ENCODE results near the gene FAM217B. TPM values are rescaled to one million over a fixed set of nuclear protein-coding genes. Genes with fewer than 3 reads are reported as not detected.

Gene FAM217B
- total RNA-seq, 1 donor from 2014 or later = 5.8 TPM

GRCh38 chr20:59983076-59983475 lies 42.9 kb downstream of the FAM217B start:
- Histone ChIP-seq H3K4me2 (no peak overlapping the region), H3K9me3 (ENCODE audit: low read depth) (no peaks in the 10 kb centered on the region), H3K36me3 (no peaks in the 10 kb centered on the region), H3K27me3 (no peaks in the 10 kb centered on the region), H3K9ac (no peak overlapping the region), H3K4me3 (no peak overlapping the region), H3K27ac (no peak overlapping the region), H2AFZ (replicated peaks) (no peak overlapping the region), H3F3A (ENCODE audit: low read depth) (no peaks in the 10 kb centered on the region), H4K20me1 (ENCODE audit: low read depth) (no peaks in the 10 kb centered on the region), H3K4me1 (no peaks in the 10 kb centered on the region), H3K79me2 (ENCODE audit: low read depth) (no peaks in the 10 kb centered on the region)
- Mint-ChIP-seq H3K27ac (no peak overlapping the region), H3K4me1 (peaks cover 3% of the 10 kb centered on the region), H3K36me3 (no peaks in the 10 kb centered on the region), H3K4me3 (no peak overlapping the region), H3K27me3 (ENCODE audit: insufficient read depth, low read depth) (peaks cover 2% of the 10 kb centered on the region), H3K9me3 (no peaks in the 10 kb centered on the region)
- DNase-seq (ENCODE audit: low spot score) = no peak
- no peak for TF ChIP-seq EZH2phosphoT487 (IDR thresholded peaks at IDR 0.05)
- TF ChIP-seq EZH2 (IDR thresholded peaks at IDR 0.05) = no peak
- TF ChIP-seq CTCF (IDR thresholded peaks at IDR 0.05) = no peak

GRCh38 chr20:59984541-59984940 lies 44.4 kb downstream of the FAM217B start:
- H3K27ac ChIP-seq = no peak overlapping the region
- H3K9me3 Mint-ChIP-seq = peaks cover 4% of the 10 kb centered on the region
- no peak overlapping the region for H3K9ac ChIP-seq
- no peaks in the 10 kb centered on the region for H3K9me3 ChIP-seq (ENCODE audit: low read depth)
- H3K79me2 ChIP-seq (ENCODE audit: low read depth) = no peaks in the 10 kb centered on the region
- no peaks in the 10 kb centered on the region for H3K27me3 ChIP-seq
- peaks cover 9% of the 10 kb centered on the region for H3K4me1 Mint-ChIP-seq
- no peaks in the 10 kb centered on the region for H3F3A ChIP-seq (ENCODE audit: low read depth)
- TF ChIP-seq EZH2 (IDR thresholded peaks at IDR 0.05) = no peak
- TF ChIP-seq CTCF (IDR thresholded peaks at IDR 0.05) = no peak
- no peak for TF ChIP-seq EZH2phosphoT487 (IDR thresholded peaks at IDR 0.05)
- H3K4me2 ChIP-seq = no peak overlapping the region
- H3K4me3 Mint-ChIP-seq = no peak overlapping the region
- H2AFZ ChIP-seq (replicated peaks) = no peak overlapping the region
- peaks cover 4% of the 10 kb centered on the region for H3K27me3 Mint-ChIP-seq (ENCODE audit: insufficient read depth, low read depth)
- no peak for DNase-seq (ENCODE audit: low spot score)
- H3K27ac Mint-ChIP-seq = no peak overlapping the region
- H3K4me3 ChIP-seq = no peak overlapping the region
- H3K4me1 ChIP-seq = peaks cover 7% of the 10 kb centered on the region
- H3K36me3 ChIP-seq = no peaks in the 10 kb centered on the region
- no peaks in the 10 kb centered on the region for H3K36me3 Mint-ChIP-seq
- H4K20me1 ChIP-seq (ENCODE audit: low read depth) = no peaks in the 10 kb centered on the region

- Mint-ChIP-seq H3K4me3 (no peak overlapping the region), H3K27me3 (ENCODE audit: insufficient read depth, low read depth) (peaks cover 4% of the 10 kb centered on the region), H3K27ac (no peak overlapping the region), H3K36me3 (no peaks in the 10 kb centered on the region), H3K9me3 (peaks cover 4% of the 10 kb centered on the region), H3K4me1 (peaks cover 9% of the 10 kb centered on the region)
- no peak for DNase-seq (ENCODE audit: low spot score)
- H3K9me3 ChIP-seq (ENCODE audit: low read depth) = no peaks in the 10 kb centered on the region
- H3K79me2 ChIP-seq (ENCODE audit: low read depth) = no peaks in the 10 kb centered on the region
- H3K27ac ChIP-seq = no peak overlapping the region
- H2AFZ ChIP-seq (replicated peaks) = no peak overlapping the region
- no peaks in the 10 kb centered on the region for H3F3A ChIP-seq (ENCODE audit: low read depth)
- H4K20me1 ChIP-seq (ENCODE audit: low read depth) = no peaks in the 10 kb centered on the region
- H3K36me3 ChIP-seq = no peaks in the 10 kb centered on the region
- no peak for TF ChIP-seq CTCF (IDR thresholded peaks at IDR 0.05)
- no peak for TF ChIP-seq EZH2phosphoT487 (IDR thresholded peaks at IDR 0.05)
- TF ChIP-seq EZH2 (IDR thresholded peaks at IDR 0.05) = no peak
- no peak overlapping the region for H3K4me3 ChIP-seq
- H3K9ac ChIP-seq = no peak overlapping the region
- no peaks in the 10 kb centered on the region for H3K27me3 ChIP-seq
- H3K4me1 ChIP-seq = peaks cover 7% of the 10 kb centered on the region
- H3K4me2 ChIP-seq = no peak overlapping the region
These were observed 45.0 kb downstream of the FAM217B start for GRCh38 chr20:59985164-59985563.

Data from neural progenitor cell (in vitro differentiated cells).